GM23338 (cell line): ENCODE data around the gene RMI1. TPM values are rescaled to one million over a fixed set of nuclear protein-coding genes. Genes with fewer than 3 reads are reported as not detected.
A peak's percentile ranks its signal among the peaks of the same experiment; 100 is the strongest.

Experiments used
- microRNA-seq: library from miRNA; unstranded; fragments of <30 nt; microRNA quantifications from one replicate; pipeline ENCODE4, GENCODE V29; 2017
- polyA plus RNA-seq: library from polyadenylated mRNA; unstranded; fragments of >200 nt; fragmentation: Nextera tagmentation; extraction: Ambion mirVana; gene quantifications from 2 replicates; pipeline ENCODE4 v1.2.1, GENCODE V29; 2016
- small RNA-seq: library from RNA; depleted of rRNA; stranded (forward); fragments of <200 nt; gene quantifications from one replicate; pipeline ENCODE3, GENCODE V24; 2014; ENCODE audit warnings: low replicate concordance
- total RNA-seq: library from RNA; depleted of rRNA; stranded (reverse); fragments of >200 nt; shearing (Covaris generic); gene quantifications from 2 replicates; pipeline ENCODE4 v1.2.3, GENCODE V29; 2014; rRNA removed

The RMI1 gene
- total and polyA plus RNA-seq, 2 experiments from 2014 or later = 16.9 to 36.1 TPM

Small RNA genes lying within 50 kb of the gene (microRNA-seq; reads per million reads assigned to microRNA genes)
- gene MIR7-1 = 40.3 reads per million, percentile 53 among the genes with 10 or more reads in this experiment

Small RNA genes lying within 50 kb of the gene (small RNA-seq; reads per million reads assigned to genes)
- not detected for gene RF00019

Other genes starting within 250 kb of the RMI1 start
- gene GKAP1, start 163.0 kb upstream of the RMI1 start, total RNA-seq = 3.6 and 4.0 TPM in 2 replicates
- gene GKAP1, start 163.0 kb upstream of the RMI1 start, polyA plus RNA-seq = 15.4 and 16.7 TPM in 2 replicates
- 3.3 and 3.9 TPM in 2 replicates for gene KIF27, start 59.4 kb upstream of the RMI1 start, total RNA-seq
- 4.7 and 8.2 TPM in 2 replicates for gene KIF27, start 59.4 kb upstream of the RMI1 start, polyA plus RNA-seq
- gene HNRNPK, start 590 bp upstream of the RMI1 start, total RNA-seq = 918 and 1,083 TPM in 2 replicates
- 403 and 417 TPM in 2 replicates for gene HNRNPK, start 590 bp upstream of the RMI1 start, polyA plus RNA-seq